Measurements from ENCODE around the gene KNCN.

KNCN gene

GRCh38 chr1:46539972-46540371, 11.5 kb downstream of the KNCN start:
- DNase-seq, result no peak

- no peak for DNase-seq
Observed at GRCh38 chr1:46538147-46538546, 13.3 kb downstream of the KNCN start.

- DNase-seq, result no peak
Observed at GRCh38 chr1:46537651-46538050, 13.8 kb downstream of the KNCN start.

- DNase-seq, result no peak
Observed at GRCh38 chr1:46536527-46536926, 14.9 kb downstream of the KNCN start.

GRCh38 chr1:46535063-46535462, 16.4 kb downstream of the KNCN start:
- peak; percentile 23 for DNase-seq

GRCh38 chr1:46533179-46533864, 18.1 kb downstream of the KNCN start:
- DNase-seq, result peak; percentile 40

- DNase-seq, result peak; percentile 52
Observed at GRCh38 chr1:46532498-46533178, 18.8 kb downstream of the KNCN start.

- DNase-seq, result no peak
Observed at GRCh38 chr1:46532095-46532494, 19.4 kb downstream of the KNCN start.

GRCh38 chr1:46530791-46531409, 20.5 kb downstream of the KNCN start:
- DNase-seq, result no peak

- DNase-seq, result no peak
Observed at GRCh38 chr1:46530311-46530710, 21.1 kb downstream of the KNCN start.

- DNase-seq, result no peak
Observed at GRCh38 chr1:46529031-46529630, 22.3 kb downstream of the KNCN start.

GRCh38 chr1:46528297-46528955, 23.0 kb downstream of the KNCN start:
- no peak for DNase-seq

GRCh38 chr1:46527474-46528296, 23.8 kb downstream of the KNCN start:
- peak; percentile 78 for DNase-seq

- DNase-seq, result no peak
Observed at GRCh38 chr1:46526691-46527291, 24.7 kb downstream of the KNCN start.

GRCh38 chr1:46526013-46526690, 25.3 kb downstream of the KNCN start:
- no peak for DNase-seq

- DNase-seq, result no peak
Observed at GRCh38 chr1:46525253-46525983, 26.0 kb downstream of the KNCN start.

- DNase-seq, result no peak
Observed at GRCh38 chr1:46524843-46525242, 26.6 kb downstream of the KNCN start.

- peak; percentile 83 for DNase-seq
Observed at GRCh38 chr1:46523496-46524353, 27.7 kb downstream of the KNCN start.

- no peak for DNase-seq
Observed at GRCh38 chr1:46522969-46523320, 28.5 kb downstream of the KNCN start.

Measured in NCI-H2029 (cell line).